BE2C (cell line): Measurements from ENCODE around the gene KIRREL3.
A peak's percentile ranks its signal among the peaks of the same experiment; 100 is the strongest.

Experiments
- DNase-seq: peaks from one replicate; pipeline ENCODE4 v3.0.0-alpha.2; 2020
- H3K27me3 ChIP-seq: fragments of 250-450 bp; sonication (Bioruptor Pico); 2 replicates; pipeline ENCODE4 v1.5.1; 2020; ENCODE audit warnings: mild to moderate bottlenecking
- H3K36me3 ChIP-seq: fragments of 250-450 bp; sonication (Bioruptor Pico); 2 replicates; pipeline ENCODE4 v1.5.1; 2020; ENCODE audit warnings: mild to moderate bottlenecking
- H3K4me1 ChIP-seq: fragments of 250-450 bp; sonication (Bioruptor Pico); 2 replicates; pipeline ENCODE4 v1.5.1; 2020
- H3K4me3 ChIP-seq: 2 replicates; pipeline ENCODE4 v1.5.1; 2011; ENCODE audit warnings: low read depth, low read length
- H3K9me3 ChIP-seq: fragments of 250-450 bp; sonication (Bioruptor Pico); 2 replicates; pipeline ENCODE4 v1.5.1; 2020
- CTCF ChIP-seq: IDR thresholded peaks from 2 replicates; pipeline ENCODE4 v1.5.1; 2012; ENCODE audit warnings: mild to moderate bottlenecking, low read depth, low read length

The KIRREL3 gene

GRCh38 chr11:126420698-126421256 is 579.8 kb downstream of the KIRREL3 start:
- Histone ChIP-seq H3K9me3 (no peaks in the 10 kb centered on the region), H3K4me3 (no peak overlapping the region), H3K4me1 (peaks cover 4% of the 10 kb centered on the region; the same call in 1 of the 2 replicates), H3K27me3 (no peaks in the 10 kb centered on the region), H3K36me3 (no peaks in the 10 kb centered on the region)
- no peak for TF ChIP-seq CTCF
- no peak for DNase-seq

GRCh38 chr11:126419801-126420697 is 580.5 kb downstream of the KIRREL3 start:
- no peak for DNase-seq
- H3K4me3 ChIP-seq: no peak overlapping the region
- no peaks in the 10 kb centered on the region; the same call in 1 of the 2 replicates for H3K36me3 ChIP-seq
- no peaks in the 10 kb centered on the region for H3K9me3 ChIP-seq
- H3K27me3 ChIP-seq: no peaks in the 10 kb centered on the region
- H3K4me1 ChIP-seq: peaks cover 4% of the 10 kb centered on the region; the same call in 1 of the 2 replicates
- no peak for TF ChIP-seq CTCF

GRCh38 chr11:126418887-126419286 is 581.7 kb downstream of the KIRREL3 start:
- peaks cover under 1% of the 10 kb centered on the region; the same call in 1 of the 2 replicates for H3K36me3 ChIP-seq
- no peak for TF ChIP-seq CTCF
- H3K27me3 ChIP-seq: no peaks in the 10 kb centered on the region
- no peak overlapping the region for H3K4me3 ChIP-seq
- DNase-seq: no peak
- no peaks in the 10 kb centered on the region for H3K9me3 ChIP-seq
- peaks cover 4% of the 10 kb centered on the region; the same call in 1 of the 2 replicates for H3K4me1 ChIP-seq

- Histone ChIP-seq H3K4me3 (peak overlapping the region; percentile 34; the same call in 1 of the 2 replicates), H3K4me1 (peaks cover 4% of the 10 kb centered on the region; the same call in 1 of the 2 replicates)
Measured at GRCh38 chr11:126417091-126417862, 583.3 kb downstream of the KIRREL3 start.

GRCh38 chr11:126416542-126417090 is 584.0 kb downstream of the KIRREL3 start:
- no peak for TF ChIP-seq CTCF
- H3K4me1 ChIP-seq: peaks cover 4% of the 10 kb centered on the region; the same call in 1 of the 2 replicates
- H3K4me3 ChIP-seq: peak overlapping the region; percentile 34
- no peaks in the 10 kb centered on the region for H3K9me3 ChIP-seq
- H3K27me3 ChIP-seq: no peaks in the 10 kb centered on the region
- DNase-seq: peak; percentile 81
- H3K36me3 ChIP-seq: peaks cover 3% of the 10 kb centered on the region; the same call in 1 of the 2 replicates

More at GRCh38 chr11:126417091-126417862, 583.3 kb downstream of the KIRREL3 start:
- Histone ChIP-seq H3K9me3 (no peaks in the 10 kb centered on the region), H3K27me3 (no peaks in the 10 kb centered on the region), H3K36me3 (peaks cover 3% of the 10 kb centered on the region; the same call in 1 of the 2 replicates)
- TF ChIP-seq CTCF: no peak
- DNase-seq: no peak
